ENCODE data around the gene SLC38A8.

SLC38A8 gene

DNA sequence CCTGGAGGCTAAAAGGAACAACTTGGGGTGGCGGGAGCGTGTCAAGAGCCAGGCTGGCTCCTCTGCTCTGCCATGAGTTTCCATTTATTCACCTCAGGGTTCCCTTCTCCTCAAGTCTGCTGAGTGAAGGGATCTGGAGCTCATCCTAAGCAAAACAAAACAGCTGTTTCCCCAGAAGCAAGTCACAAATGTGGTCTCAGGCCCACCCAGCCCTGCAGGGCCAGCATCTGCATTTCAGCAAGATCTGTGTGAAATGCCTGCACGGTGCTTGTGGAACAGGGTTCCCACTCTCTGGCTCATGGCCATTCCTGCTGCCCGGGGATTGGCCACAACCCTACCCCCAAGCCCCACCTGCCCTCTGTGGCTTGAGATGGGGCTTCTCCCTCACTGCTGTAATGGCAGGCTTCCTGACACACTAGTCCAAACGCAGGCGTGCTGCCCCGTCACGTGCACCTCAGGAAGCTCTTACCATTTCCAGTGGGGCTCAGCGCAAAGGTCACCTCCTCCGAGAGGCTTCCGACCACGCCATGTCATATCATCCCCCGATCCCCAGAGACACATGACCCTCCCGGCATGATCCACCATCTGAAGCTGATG, 2.3 kb downstream of the SLC38A8 start:
- no peak overlapping the region for H3K4me3 ChIP-seq (IDR thresholded peaks at IDR 0.05; ENCODE audit: insufficient read depth, low read depth, low read length)
- no peaks in the 10 kb centered on the region for H3K36me3 ChIP-seq (ENCODE audit: insufficient read depth)
- no peaks in the 10 kb centered on the region for H3K4me1 ChIP-seq (ENCODE audit: low read depth, poor library complexity, severe bottlenecking)
- TF ChIP-seq, protein P1, sequence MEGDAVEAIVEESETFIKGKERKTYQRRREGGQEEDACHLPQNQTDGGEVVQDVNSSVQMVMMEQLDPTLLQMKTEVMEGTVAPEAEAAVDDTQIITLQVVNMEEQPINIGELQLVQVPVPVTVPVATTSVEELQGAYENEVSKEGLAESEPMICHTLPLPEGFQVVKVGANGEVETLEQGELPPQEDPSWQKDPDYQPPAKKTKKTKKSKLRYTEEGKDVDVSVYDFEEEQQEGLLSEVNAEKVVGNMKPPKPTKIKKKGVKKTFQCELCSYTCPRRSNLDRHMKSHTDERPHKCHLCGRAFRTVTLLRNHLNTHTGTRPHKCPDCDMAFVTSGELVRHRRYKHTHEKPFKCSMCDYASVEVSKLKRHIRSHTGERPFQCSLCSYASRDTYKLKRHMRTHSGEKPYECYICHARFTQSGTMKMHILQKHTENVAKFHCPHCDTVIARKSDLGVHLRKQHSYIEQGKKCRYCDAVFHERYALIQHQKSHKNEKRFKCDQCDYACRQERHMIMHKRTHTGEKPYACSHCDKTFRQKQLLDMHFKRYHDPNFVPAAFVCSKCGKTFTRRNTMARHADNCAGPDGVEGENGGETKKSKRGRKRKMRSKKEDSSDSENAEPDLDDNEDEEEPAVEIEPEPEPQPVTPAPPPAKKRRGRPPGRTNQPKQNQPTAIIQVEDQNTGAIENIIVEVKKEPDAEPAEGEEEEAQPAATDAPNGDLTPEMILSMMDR (conservative IDR thresholded peaks at IDR 0.05; ENCODE audit: low read depth, low read length) = no peak
- H3K27me3 ChIP-seq (ENCODE audit: insufficient read depth, low read depth) = peaks cover 70% of the 10 kb centered on the region
- H3K79me2 ChIP-seq (ENCODE audit: insufficient read depth, low read depth) = no peaks in the 10 kb centered on the region
- no peaks in the 10 kb centered on the region for H4K20me1 ChIP-seq (ENCODE audit: insufficient read depth)
- no peak overlapping the region for H3K9ac ChIP-seq
- no peak overlapping the region for H3K4me2 ChIP-seq
- no peak overlapping the region for H3K27ac ChIP-seq
- no peak overlapping the region for H2AFZ ChIP-seq (ENCODE audit: low read depth)

DNA sequence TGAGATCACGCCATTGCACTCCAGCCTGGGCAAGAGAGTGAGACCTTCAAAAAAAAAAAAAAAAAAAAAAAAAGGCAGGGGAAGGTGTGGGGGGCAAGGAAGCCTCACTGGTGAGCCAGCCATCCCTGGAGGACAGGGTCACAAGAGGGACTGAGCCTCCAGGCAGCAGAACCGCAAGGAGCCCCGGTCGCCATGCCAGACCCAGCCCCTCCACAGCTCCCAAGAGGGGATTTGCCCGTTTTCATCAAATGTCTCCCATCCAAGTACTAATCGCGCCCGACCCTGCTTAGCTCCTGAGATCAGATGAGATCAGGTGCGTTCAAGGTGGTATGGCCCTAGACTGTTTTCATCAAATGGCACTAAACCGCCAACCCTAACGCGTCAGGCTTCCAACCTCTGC, 2.9 kb downstream of the SLC38A8 start:
- Histone ChIP-seq H3K4me1 (ENCODE audit: low read depth, poor library complexity, severe bottlenecking) (no peaks in the 10 kb centered on the region), H3K9ac (no peak overlapping the region), H3K79me2 (ENCODE audit: insufficient read depth, low read depth) (no peaks in the 10 kb centered on the region), H3K4me3 (IDR thresholded peaks at IDR 0.05; ENCODE audit: insufficient read depth, low read depth, low read length) (no peak overlapping the region), H2AFZ (ENCODE audit: low read depth) (no peak overlapping the region), H3K36me3 (ENCODE audit: insufficient read depth) (no peaks in the 10 kb centered on the region), H3K4me2 (no peak overlapping the region), H4K20me1 (ENCODE audit: insufficient read depth) (no peaks in the 10 kb centered on the region), H3K27ac (no peak overlapping the region), H3K27me3 (ENCODE audit: insufficient read depth, low read depth) (peaks cover 73% of the 10 kb centered on the region)
- TF ChIP-seq, protein P1 (conservative IDR thresholded peaks at IDR 0.05; ENCODE audit: low read depth, low read length) = no peak

DNA sequence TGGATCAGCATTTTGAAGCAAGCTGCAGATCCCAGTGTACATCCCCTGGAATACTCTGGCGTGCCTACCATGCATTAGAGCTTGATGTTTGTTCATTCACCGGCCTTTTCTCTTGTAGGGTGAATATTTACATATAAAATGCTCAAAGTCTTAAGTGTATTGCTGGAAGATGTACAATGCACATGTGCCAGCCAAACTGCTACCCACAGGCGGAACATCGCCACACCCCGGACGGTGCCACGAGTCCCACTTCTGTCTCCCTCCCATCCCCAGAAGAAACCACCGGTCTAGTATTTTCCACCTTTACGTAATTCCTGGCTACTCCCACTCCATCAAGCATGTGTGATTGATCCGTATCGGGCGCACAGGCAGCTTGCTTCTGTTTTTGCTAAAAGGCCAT, 4.1 kb downstream of the SLC38A8 start:
- no peak overlapping the region for H3K4me3 ChIP-seq (IDR thresholded peaks at IDR 0.05; ENCODE audit: insufficient read depth, low read depth, low read length)
- H4K20me1 ChIP-seq (ENCODE audit: insufficient read depth) = no peaks in the 10 kb centered on the region
- TF ChIP-seq, protein P1 (conservative IDR thresholded peaks at IDR 0.05; ENCODE audit: low read depth, low read length) = no peak
- H3K36me3 ChIP-seq (ENCODE audit: insufficient read depth) = no peaks in the 10 kb centered on the region
- H3K4me1 ChIP-seq (ENCODE audit: low read depth, poor library complexity, severe bottlenecking) = no peaks in the 10 kb centered on the region
- H3K4me2 ChIP-seq = no peak overlapping the region
- no peak overlapping the region for H3K9ac ChIP-seq
- H2AFZ ChIP-seq (ENCODE audit: low read depth) = no peak overlapping the region
- H3K79me2 ChIP-seq (ENCODE audit: insufficient read depth, low read depth) = no peaks in the 10 kb centered on the region
- H3K27ac ChIP-seq = no peak overlapping the region
- peaks cover 68% of the 10 kb centered on the region for H3K27me3 ChIP-seq (ENCODE audit: insufficient read depth, low read depth)

DNA sequence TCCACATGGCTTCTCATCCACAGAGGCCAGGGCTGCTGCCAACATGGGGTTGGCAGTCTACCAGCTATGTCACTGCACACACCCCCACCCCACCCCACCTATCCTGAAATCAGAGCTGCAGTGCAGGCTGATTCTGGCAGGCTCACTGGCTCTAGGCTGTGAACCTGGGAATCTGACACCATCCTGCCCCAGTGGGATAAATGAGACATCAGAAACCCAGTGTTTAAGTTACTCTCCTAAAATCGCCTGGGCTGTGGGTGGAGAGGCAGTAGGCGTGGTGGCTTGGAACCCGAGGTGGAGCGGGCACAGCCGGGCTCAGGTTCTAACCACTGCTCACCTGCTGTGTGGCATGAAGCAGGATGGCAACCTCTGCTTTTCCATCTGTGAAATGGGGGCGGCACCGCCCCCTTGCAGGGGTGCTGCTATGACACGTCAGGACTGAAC, 5.6 kb downstream of the SLC38A8 start:
- Histone ChIP-seq H3K79me2 (ENCODE audit: insufficient read depth, low read depth) (no peaks in the 10 kb centered on the region), H3K27ac (no peak overlapping the region), H2AFZ (ENCODE audit: low read depth) (no peak overlapping the region), H4K20me1 (ENCODE audit: insufficient read depth) (no peaks in the 10 kb centered on the region), H3K4me2 (no peak overlapping the region), H3K4me3 (IDR thresholded peaks at IDR 0.05; ENCODE audit: insufficient read depth, low read depth, low read length) (no peak overlapping the region), H3K4me1 (ENCODE audit: low read depth, poor library complexity, severe bottlenecking) (no peaks in the 10 kb centered on the region), H3K9ac (no peak overlapping the region), H3K27me3 (ENCODE audit: insufficient read depth, low read depth) (peaks cover 62% of the 10 kb centered on the region), H3K36me3 (ENCODE audit: insufficient read depth) (no peaks in the 10 kb centered on the region)
- TF ChIP-seq, protein P1 (conservative IDR thresholded peaks at IDR 0.05; ENCODE audit: low read depth, low read length) = no peak
